ENCODE measurements around the gene NUFIP1.

Gene NUFIP1

GRCh38 chr13:45015300-45015699 is 26.0 kb upstream of the NUFIP1 start:
- no peak for TF ChIP-seq CTCF (conservative IDR thresholded peaks at IDR 0.05; ENCODE audit: control insufficient read depth, insufficient read depth, low read depth, low read length)
- DNase-seq (ENCODE audit: low read depth): peak; percentile 64
- no peak overlapping the region for H3K4me3 ChIP-seq (ENCODE audit: control insufficient read depth, low read depth, low read length)

GRCh38 chr13:45011198-45011597 is 21.9 kb upstream of the NUFIP1 start:
- no peak for DNase-seq (ENCODE audit: low read depth)
- no peak overlapping the region for H3K4me3 ChIP-seq (ENCODE audit: control insufficient read depth, low read depth, low read length)
- no peak for TF ChIP-seq CTCF (conservative IDR thresholded peaks at IDR 0.05; ENCODE audit: control insufficient read depth, insufficient read depth, low read depth, low read length)

GRCh38 chr13:45007823-45008222 is 18.6 kb upstream of the NUFIP1 start:
- no peak for TF ChIP-seq CTCF (conservative IDR thresholded peaks at IDR 0.05; ENCODE audit: control insufficient read depth, insufficient read depth, low read depth, low read length)
- no peak for DNase-seq (ENCODE audit: low read depth)
- H3K4me3 ChIP-seq (ENCODE audit: control insufficient read depth, low read depth, low read length): no peak overlapping the region

GRCh38 chr13:45007225-45007624 is 18.0 kb upstream of the NUFIP1 start:
- H3K4me3 ChIP-seq (ENCODE audit: control insufficient read depth, low read depth, low read length): no peak overlapping the region
- no peak for DNase-seq (ENCODE audit: low read depth)
- TF ChIP-seq CTCF (conservative IDR thresholded peaks at IDR 0.05; ENCODE audit: control insufficient read depth, insufficient read depth, low read depth, low read length): no peak

GRCh38 chr13:45004096-45004495 is 14.8 kb upstream of the NUFIP1 start:
- H3K4me3 ChIP-seq (ENCODE audit: control insufficient read depth, low read depth, low read length): no peak overlapping the region
- DNase-seq (ENCODE audit: low read depth): no peak
- no peak for TF ChIP-seq CTCF (conservative IDR thresholded peaks at IDR 0.05; ENCODE audit: control insufficient read depth, insufficient read depth, low read depth, low read length)

GRCh38 chr13:45003417-45003816 is 14.1 kb upstream of the NUFIP1 start:
- no peak for DNase-seq (ENCODE audit: low read depth)
- TF ChIP-seq CTCF (conservative IDR thresholded peaks at IDR 0.05; ENCODE audit: control insufficient read depth, insufficient read depth, low read depth, low read length): no peak
- H3K4me3 ChIP-seq (ENCODE audit: control insufficient read depth, low read depth, low read length): no peak overlapping the region

GRCh38 chr13:44989941-44990340 is 670 bp upstream of the NUFIP1 start:
- H3K4me3 ChIP-seq (ENCODE audit: control insufficient read depth, low read depth, low read length): peak overlapping the region; percentile 97
- no peak for DNase-seq (ENCODE audit: low read depth)
- TF ChIP-seq CTCF (conservative IDR thresholded peaks at IDR 0.05; ENCODE audit: control insufficient read depth, insufficient read depth, low read depth, low read length): no peak
